Stomach (tissue), 4 donors: ENCODE measurements around the gene UMAD1.

Source experiments
- POLR2A ChIP-seq, 4 donors: fragments of 450-650 bp; IDR thresholded peaks; one replicate each; pipeline ENCODE4 v1.6.1; 2016; ENCODE audit warnings: antibody characterized with exemption in 4 of 4, control low read depth in 2 of 4, mild to moderate bottlenecking in 1 of 4, moderate library complexity in 1 of 4
- POLR2AphosphoS5 ChIP-seq, 3 donors: sonication (generic); formaldehyde crosslinking; IDR thresholded peaks; one replicate each; pipeline ENCODE4 v1.6.1; 2016; ENCODE audit warnings: antibody characterized with exemption in 3 of 3
- TF ChIP-seq, protein P1 (sequence below), 7 experiments: fragments of 450-650 bp in 4 of 7; fragments of 200-600 bp in 3 of 7; sonication (generic) in 3 of 7; IDR thresholded peaks; one replicate each; pipeline ENCODE4 v1.5.1; 2016 to 2019; ENCODE audit warnings: antibody characterized with exemption in 7 of 7, control low read depth in 2 of 7, mild to moderate bottlenecking in 1 of 7

DNA sequence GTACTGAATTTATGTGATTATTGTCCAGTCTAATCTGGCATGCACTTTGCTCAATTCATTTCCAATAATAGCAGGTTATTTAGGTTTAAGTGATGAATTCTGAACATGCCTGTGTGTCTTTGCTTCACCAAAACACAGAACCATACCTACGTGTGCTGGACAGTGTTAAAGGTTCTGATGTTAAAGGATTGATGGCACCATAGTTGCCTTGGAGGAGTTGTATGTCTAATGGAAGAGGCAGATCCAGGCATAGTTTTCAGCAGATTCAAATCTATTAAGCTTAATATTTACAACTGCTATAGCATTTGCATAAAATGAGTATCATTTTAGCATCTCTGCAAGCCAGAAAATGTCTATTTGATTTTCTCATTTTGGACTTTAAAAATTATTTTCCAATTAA is 28.0 kb upstream of the UMAD1 start:
- TF ChIP-seq, protein P1, sequence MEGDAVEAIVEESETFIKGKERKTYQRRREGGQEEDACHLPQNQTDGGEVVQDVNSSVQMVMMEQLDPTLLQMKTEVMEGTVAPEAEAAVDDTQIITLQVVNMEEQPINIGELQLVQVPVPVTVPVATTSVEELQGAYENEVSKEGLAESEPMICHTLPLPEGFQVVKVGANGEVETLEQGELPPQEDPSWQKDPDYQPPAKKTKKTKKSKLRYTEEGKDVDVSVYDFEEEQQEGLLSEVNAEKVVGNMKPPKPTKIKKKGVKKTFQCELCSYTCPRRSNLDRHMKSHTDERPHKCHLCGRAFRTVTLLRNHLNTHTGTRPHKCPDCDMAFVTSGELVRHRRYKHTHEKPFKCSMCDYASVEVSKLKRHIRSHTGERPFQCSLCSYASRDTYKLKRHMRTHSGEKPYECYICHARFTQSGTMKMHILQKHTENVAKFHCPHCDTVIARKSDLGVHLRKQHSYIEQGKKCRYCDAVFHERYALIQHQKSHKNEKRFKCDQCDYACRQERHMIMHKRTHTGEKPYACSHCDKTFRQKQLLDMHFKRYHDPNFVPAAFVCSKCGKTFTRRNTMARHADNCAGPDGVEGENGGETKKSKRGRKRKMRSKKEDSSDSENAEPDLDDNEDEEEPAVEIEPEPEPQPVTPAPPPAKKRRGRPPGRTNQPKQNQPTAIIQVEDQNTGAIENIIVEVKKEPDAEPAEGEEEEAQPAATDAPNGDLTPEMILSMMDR (IDR thresholded peaks at IDR 0.05), result no peak
- TF ChIP-seq POLR2A (IDR thresholded peaks at IDR 0.05) (no peak), POLR2AphosphoS5 (IDR thresholded peaks at IDR 0.05) (no peak)
